Lower leg skin (tissue), 3 donors: ENCODE results near the gene GPR162.

Experiments used
- POLR2A ChIP-seq, 2 donors: fragments of 450-650 bp; IDR thresholded peaks; one replicate each; pipeline ENCODE4 v1.6.1; 2016 to 2017; ENCODE audit warnings: antibody characterized with exemption in 2 of 2, mild to moderate bottlenecking in 1 of 2, moderate library complexity in 1 of 2
- TF ChIP-seq, protein P1 (sequence below), 3 donors: fragments of 450-650 bp; IDR thresholded peaks; one replicate each; pipeline ENCODE4 v1.5.1; 2016; ENCODE audit warnings: antibody characterized with exemption in 3 of 3, mild to moderate bottlenecking in 3 of 3, moderate library complexity in 2 of 3

DNA sequence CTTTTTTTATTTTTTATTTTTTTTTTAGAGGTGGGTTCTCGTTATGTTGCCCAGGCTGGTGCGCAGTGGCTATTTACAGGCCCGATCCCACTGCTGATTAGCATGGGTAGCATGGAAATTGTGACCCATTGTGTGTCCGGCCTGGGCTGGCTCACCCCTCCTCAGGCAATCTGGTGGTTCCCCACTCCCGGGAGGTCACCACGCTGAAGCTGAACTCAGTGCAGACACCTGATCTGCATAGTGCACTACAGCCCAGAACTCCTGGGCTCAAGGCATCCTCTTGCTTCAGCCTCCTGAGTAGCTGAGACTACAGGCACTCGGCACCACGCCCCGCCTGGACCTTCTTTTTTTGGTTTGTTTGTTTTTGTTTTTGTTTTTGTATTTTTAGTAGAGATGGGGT is 37.8 kb upstream of the GPR162 start:
- TF ChIP-seq POLR2A (IDR thresholded peaks at IDR 0.05) = no peak
- TF ChIP-seq, protein P1, sequence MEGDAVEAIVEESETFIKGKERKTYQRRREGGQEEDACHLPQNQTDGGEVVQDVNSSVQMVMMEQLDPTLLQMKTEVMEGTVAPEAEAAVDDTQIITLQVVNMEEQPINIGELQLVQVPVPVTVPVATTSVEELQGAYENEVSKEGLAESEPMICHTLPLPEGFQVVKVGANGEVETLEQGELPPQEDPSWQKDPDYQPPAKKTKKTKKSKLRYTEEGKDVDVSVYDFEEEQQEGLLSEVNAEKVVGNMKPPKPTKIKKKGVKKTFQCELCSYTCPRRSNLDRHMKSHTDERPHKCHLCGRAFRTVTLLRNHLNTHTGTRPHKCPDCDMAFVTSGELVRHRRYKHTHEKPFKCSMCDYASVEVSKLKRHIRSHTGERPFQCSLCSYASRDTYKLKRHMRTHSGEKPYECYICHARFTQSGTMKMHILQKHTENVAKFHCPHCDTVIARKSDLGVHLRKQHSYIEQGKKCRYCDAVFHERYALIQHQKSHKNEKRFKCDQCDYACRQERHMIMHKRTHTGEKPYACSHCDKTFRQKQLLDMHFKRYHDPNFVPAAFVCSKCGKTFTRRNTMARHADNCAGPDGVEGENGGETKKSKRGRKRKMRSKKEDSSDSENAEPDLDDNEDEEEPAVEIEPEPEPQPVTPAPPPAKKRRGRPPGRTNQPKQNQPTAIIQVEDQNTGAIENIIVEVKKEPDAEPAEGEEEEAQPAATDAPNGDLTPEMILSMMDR (IDR thresholded peaks at IDR 0.05) = no peak
